ENCODE data around the gene CYB5B.

The CYB5B gene

GRCh38 chr16:69396187-69397061, 28.0 kb upstream of the CYB5B start:
- TF ChIP-seq CTCF (IDR thresholded peaks at IDR 0.05; ENCODE audit: low read depth, low read length, missing control alignments), result peak; percentile 65
- Histone ChIP-seq H3K27me3 (replicated peaks) (no peaks in the 10 kb centered on the region), H3K4me3 (ENCODE audit: low read depth, low read length) (no peak overlapping the region), H3K36me3 (replicated peaks) (no peaks in the 10 kb centered on the region), H3K27ac (peak overlapping the region; percentile 90)
- peak; percentile 89 for DNase-seq
- in situ Hi-C loops (cut with HindIII; ENCODE audit: low pct_ligation_motif_present, low sequenced_read_pairs), result no loop called here

- in situ Hi-C loops (cut with HindIII; ENCODE audit: low pct_ligation_motif_present, low sequenced_read_pairs), result no loop called here
- H3K27ac ChIP-seq, result no peak overlapping the region
- H3K36me3 ChIP-seq (replicated peaks), result no peaks in the 10 kb centered on the region
- H3K27me3 ChIP-seq (replicated peaks), result no peaks in the 10 kb centered on the region
- TF ChIP-seq CTCF (IDR thresholded peaks at IDR 0.05; ENCODE audit: low read depth, low read length, missing control alignments), result peak; percentile 83
- peak; percentile 74 for DNase-seq
- H3K4me3 ChIP-seq (ENCODE audit: low read depth, low read length), result no peak overlapping the region
Observed at GRCh38 chr16:69397821-69398521, 26.4 kb upstream of the CYB5B start.

GRCh38 chr16:69399361-69399760, 25.1 kb upstream of the CYB5B start:
- no peak for DNase-seq
- Histone ChIP-seq H3K4me3 (ENCODE audit: low read depth, low read length) (no peak overlapping the region), H3K36me3 (replicated peaks) (no peaks in the 10 kb centered on the region), H3K27me3 (replicated peaks) (no peaks in the 10 kb centered on the region), H3K27ac (no peak overlapping the region)
- no peak for TF ChIP-seq CTCF (IDR thresholded peaks at IDR 0.05; ENCODE audit: low read depth, low read length, missing control alignments)
- in situ Hi-C loops (cut with HindIII; ENCODE audit: low pct_ligation_motif_present, low sequenced_read_pairs), result no loop called here

GRCh38 chr16:69402439-69402838, 22.0 kb upstream of the CYB5B start:
- in situ Hi-C loops (cut with HindIII; ENCODE audit: low pct_ligation_motif_present, low sequenced_read_pairs), result loop anchor here (25.0 kb wide), 1 partner anchor 260 kb away; no protein-coding TSS in a partner anchor
- no peak overlapping the region for H3K4me3 ChIP-seq (ENCODE audit: low read depth, low read length)
- H3K27ac ChIP-seq, result no peak overlapping the region
- TF ChIP-seq CTCF (IDR thresholded peaks at IDR 0.05; ENCODE audit: low read depth, low read length, missing control alignments), result no peak
- DNase-seq, result no peak
- no peaks in the 10 kb centered on the region for H3K36me3 ChIP-seq (replicated peaks)
- no peaks in the 10 kb centered on the region for H3K27me3 ChIP-seq (replicated peaks)

GRCh38 chr16:69404275-69404805, 20.1 kb upstream of the CYB5B start:
- no peak for TF ChIP-seq CTCF (IDR thresholded peaks at IDR 0.05; ENCODE audit: low read depth, low read length, missing control alignments)
- no peak overlapping the region for H3K27ac ChIP-seq
- H3K27me3 ChIP-seq (replicated peaks), result no peaks in the 10 kb centered on the region
- in situ Hi-C loops (cut with HindIII; ENCODE audit: low pct_ligation_motif_present, low sequenced_read_pairs), result loop anchor here (25.0 kb wide), 1 partner anchor 258 kb away; no protein-coding TSS in a partner anchor
- DNase-seq, result no peak
- no peak overlapping the region for H3K4me3 ChIP-seq (ENCODE audit: low read depth, low read length)
- H3K36me3 ChIP-seq (replicated peaks), result no peaks in the 10 kb centered on the region

Measured in brain microvascular endothelial cell (primary cell).